ENCODE results near the gene PGAP3. TPM values are rescaled to one million over a fixed set of nuclear protein-coding genes. Genes with fewer than 3 reads are reported as not detected.
A peak's percentile ranks its signal among the peaks of the same experiment; 100 is the strongest.
"Not testable (repeated sequence)": the region's sequence is repeated elsewhere in the genome, so short reads cannot be mapped to it uniquely, and the experiment has no call there.

PGAP3 gene
- polyA plus RNA-seq, 3 donors, result 8.3 to 19.3 (median 9.2) TPM

DNA sequence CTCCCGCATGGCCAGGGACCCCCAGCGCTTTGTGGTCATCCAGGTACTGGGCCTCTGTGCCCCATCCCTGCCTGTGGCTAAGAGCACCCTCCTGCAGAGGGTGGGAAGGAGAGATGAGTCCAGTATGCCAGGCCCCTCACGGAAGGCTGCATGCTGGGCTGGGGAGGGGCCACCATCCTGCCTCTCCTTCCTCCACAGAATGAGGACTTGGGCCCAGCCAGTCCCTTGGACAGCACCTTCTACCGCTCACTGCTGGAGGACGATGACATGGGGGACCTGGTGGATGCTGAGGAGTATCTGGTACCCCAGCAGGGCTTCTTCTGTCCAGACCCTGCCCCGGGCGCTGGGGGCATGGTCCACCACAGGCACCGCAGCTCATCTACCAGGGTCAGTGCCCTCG is 38.8 kb upstream of the PGAP3 start:
- Mint-ChIP-seq H3K27ac (no peak overlapping the region), H3K4me1 (peaks cover 9% of the 10 kb centered on the region), H3K9me3 (peaks cover 0 to 2% (median 0%) of the 10 kb centered on the region in 7 donors), H3K4me3 (no peak overlapping the region), H3K27me3 (ENCODE audit: low read depth in 3 of 3) (peaks cover 0 to 5% (median 1%) of the 10 kb centered on the region in 3 donors), H3K36me3 (peaks cover 26 to 38% of the 10 kb centered on the region in 2 donors)
- H3K9me3 ChIP-seq (replicated peaks in 1 of 2; ENCODE audit: control insufficient read depth in 1 of 2, insufficient read depth in 1 of 2, low read length in 2 of 2), result no peaks in the 10 kb centered on the region
- H4K20me1 ChIP-seq (ENCODE audit: insufficient read depth, low read length), result no peaks in the 10 kb centered on the region
- intact Hi-C loops (cut with micrococcal nuclease), result loop anchor here in 1 of 2 donors (5.0 kb wide), 1 partner anchor 39 kb away; the partner anchor contains the start of gene PGAP3
- peaks cover 9 to 13% of the 10 kb centered on the region in 2 donors for H3K4me1 ChIP-seq (ENCODE audit: control insufficient read depth in 1 of 2, insufficient read depth in 2 of 2, low read length in 2 of 2)
- peaks cover 19 to 31% of the 10 kb centered on the region in 2 donors for H3K36me3 ChIP-seq (replicated peaks in 1 of 2; ENCODE audit: control insufficient read depth in 1 of 2, insufficient read depth in 2 of 2, low read length in 2 of 2)
- H2AFZ ChIP-seq (ENCODE audit: insufficient read depth, low read depth, low read length, poor library complexity, severe bottlenecking), result no peak overlapping the region
- H3K27me3 ChIP-seq (ENCODE audit: control insufficient read depth in 2 of 2, insufficient read depth in 2 of 2, low read length in 2 of 2), result no peaks in the 10 kb centered on the region
- no peak overlapping the region for H3K4me3 ChIP-seq (replicated peaks in 1 of 3; ENCODE audit: low read depth in 2 of 3, low read length in 3 of 3)
- no peak overlapping the region for H3K27ac ChIP-seq (ENCODE audit: low read depth in 1 of 2, low read length in 2 of 2)
- 99% methylated on average over 6 of the region's 9 CpGs for WGBS (ENCODE audit: insufficient coverage)
- H3K79me2 ChIP-seq (ENCODE audit: insufficient read depth, low read length), result peaks cover 9% of the 10 kb centered on the region
- TF ChIP-seq, protein P1, sequence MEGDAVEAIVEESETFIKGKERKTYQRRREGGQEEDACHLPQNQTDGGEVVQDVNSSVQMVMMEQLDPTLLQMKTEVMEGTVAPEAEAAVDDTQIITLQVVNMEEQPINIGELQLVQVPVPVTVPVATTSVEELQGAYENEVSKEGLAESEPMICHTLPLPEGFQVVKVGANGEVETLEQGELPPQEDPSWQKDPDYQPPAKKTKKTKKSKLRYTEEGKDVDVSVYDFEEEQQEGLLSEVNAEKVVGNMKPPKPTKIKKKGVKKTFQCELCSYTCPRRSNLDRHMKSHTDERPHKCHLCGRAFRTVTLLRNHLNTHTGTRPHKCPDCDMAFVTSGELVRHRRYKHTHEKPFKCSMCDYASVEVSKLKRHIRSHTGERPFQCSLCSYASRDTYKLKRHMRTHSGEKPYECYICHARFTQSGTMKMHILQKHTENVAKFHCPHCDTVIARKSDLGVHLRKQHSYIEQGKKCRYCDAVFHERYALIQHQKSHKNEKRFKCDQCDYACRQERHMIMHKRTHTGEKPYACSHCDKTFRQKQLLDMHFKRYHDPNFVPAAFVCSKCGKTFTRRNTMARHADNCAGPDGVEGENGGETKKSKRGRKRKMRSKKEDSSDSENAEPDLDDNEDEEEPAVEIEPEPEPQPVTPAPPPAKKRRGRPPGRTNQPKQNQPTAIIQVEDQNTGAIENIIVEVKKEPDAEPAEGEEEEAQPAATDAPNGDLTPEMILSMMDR (IDR thresholded peaks at IDR 0.05), result no peak
- no peak for DNase-seq
- no peak overlapping the region for H3K9ac ChIP-seq (ENCODE audit: insufficient read depth, low read length, poor library complexity, severe bottlenecking)
- H3K4me2 ChIP-seq (replicated peaks; ENCODE audit: extremely low read depth, low read length, poor library complexity, severe bottlenecking), result no peak overlapping the region

GRCh38 chr17:39725923-39726322 is 38.1 kb upstream of the PGAP3 start:
- H4K20me1 ChIP-seq (ENCODE audit: insufficient read depth, low read length); H3K4me3 Mint-ChIP-seq; H3K9me3 Mint-ChIP-seq; H3K4me1 Mint-ChIP-seq; H3K4me3 ChIP-seq (replicated peaks in 1 of 3; ENCODE audit: low read depth in 2 of 3, low read length in 3 of 3); DNase-seq; H3K9me3 ChIP-seq (replicated peaks in 1 of 2; ENCODE audit: control insufficient read depth in 1 of 2, insufficient read depth in 1 of 2, low read length in 2 of 2); H3K4me2 ChIP-seq (replicated peaks; ENCODE audit: extremely low read depth, low read length, poor library complexity, severe bottlenecking); H3K79me2 ChIP-seq (ENCODE audit: insufficient read depth, low read length); H3K27me3 ChIP-seq (ENCODE audit: control insufficient read depth in 2 of 2, insufficient read depth in 2 of 2, low read length in 2 of 2); H3K27ac ChIP-seq (ENCODE audit: low read depth in 1 of 2, low read length in 2 of 2); H3K9ac ChIP-seq (ENCODE audit: insufficient read depth, low read length, poor library complexity, severe bottlenecking); H3K27me3 Mint-ChIP-seq (ENCODE audit: low read depth in 3 of 3); H2AFZ ChIP-seq (ENCODE audit: insufficient read depth, low read depth, low read length, poor library complexity, severe bottlenecking): not testable (repeated sequence)
- Histone ChIP-seq H3K4me1 (ENCODE audit: control insufficient read depth in 1 of 2, insufficient read depth in 2 of 2, low read length in 2 of 2) (peaks cover 9 to 13% of the 10 kb centered on the region in 2 donors), H3K36me3 (replicated peaks in 1 of 2; ENCODE audit: control insufficient read depth in 1 of 2, insufficient read depth in 2 of 2, low read length in 2 of 2) (peaks cover 19 to 31% of the 10 kb centered on the region in 2 donors)
- Mint-ChIP-seq H3K36me3 (peaks cover 26 to 38% of the 10 kb centered on the region in 2 donors), H3K27ac (peak overlapping the region in 4 of 7 donors; percentile 5 to 67 (median 30))
- intact Hi-C loops (cut with micrococcal nuclease), result loop anchor here in 1 of 2 donors (5.0 kb wide), 1 partner anchor 39 kb away; the partner anchor contains the start of gene PGAP3
- WGBS (ENCODE audit: insufficient coverage), result no CpG with 5 or more reads among the region's 1 CpG

All from CD14-positive monocyte (primary cell).